AG04449 (cell line): ENCODE results near the gene BCKDK.
"Not testable (repeated sequence)": the region's sequence is repeated elsewhere in the genome, so short reads cannot be mapped to it uniquely, and the experiment has no call there.

Experiments used
- CTCF ChIA-PET: fragments of 350-600 bp; formaldehyde crosslinking; extraction: SDS; loops from one replicate; lab custom pipeline; 2021; ENCODE audit warnings: antibody characterized with exemption; lab: Yijun Ruan, JAX
- POLR2A ChIA-PET: fragments of 400-600, 350-600 bp; formaldehyde crosslinking; extraction: SDS; loops from one replicate; lab custom pipeline; 2020; ENCODE audit warnings: antibody characterized with exemption, inconsistent platforms; lab: Yijun Ruan, JAX
- DNase-seq: peaks from one replicate; pipeline ENCODE4 v3.0.0-alpha.2; 2010; ENCODE audit warnings: low read depth, low spot score
- H3K4me3 ChIP-seq: 2 replicates; pipeline ENCODE4 v1.5.1; 2011; ENCODE audit warnings: low read depth, mild to moderate bottlenecking, control low read depth, low read length
- CTCF ChIP-seq: IDR thresholded peaks from one replicate; pipeline ENCODE4 v1.5.1; 2011; ENCODE audit warnings: mild to moderate bottlenecking, moderate library complexity, low read length, control low read depth, inconsistent platforms; ENCODE audit not compliant: insufficient read depth; ENCODE audit errors: missing control alignments

The BCKDK gene

GRCh38 chr16:31093132-31093703 lies 15.0 kb upstream of the BCKDK start:
- POLR2A ChIA-PET = interaction anchor here (1.0 to 2.2 kb wide), 3 partner anchors 11 to 48 kb away, joined by 3 to 15 read pairs (median 3); partner anchors contain the start of genes ZNF646 and ZNF668
- CTCF ChIA-PET = interaction anchor here (1.1 to 14.7 kb wide), 7 partner anchors 9 to 352 kb away, joined by 3 to 141 read pairs (median 3); partner anchors contain the start of genes HSD3B7, ZNF646 and ZNF668
- DNase-seq = no peak
- TF ChIP-seq CTCF = no peak
- peak overlapping the region; percentile 95 for H3K4me3 ChIP-seq

DNA sequence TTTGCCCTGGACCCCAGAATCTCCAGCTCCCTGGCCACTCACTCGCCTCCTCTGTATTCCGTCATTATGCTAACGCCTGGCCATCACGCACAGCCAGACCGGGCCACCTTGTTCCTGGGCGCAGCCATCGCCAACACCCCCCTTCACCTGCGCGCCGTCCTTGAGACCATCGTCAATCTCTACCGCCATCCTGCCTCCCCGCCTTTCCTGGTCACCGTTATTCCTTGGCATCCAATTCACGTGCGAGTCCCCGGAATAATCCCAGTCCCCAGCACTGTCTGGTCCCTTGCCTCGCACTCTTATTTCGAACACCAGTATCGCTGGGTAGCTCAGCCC lies 14.1 kb upstream of the BCKDK start:
- H3K4me3 ChIP-seq = peak overlapping the region; percentile 95
- TF ChIP-seq CTCF = no peak
- no peak for DNase-seq
- POLR2A ChIA-PET = interaction anchor here (1.2 kb wide), 2 partner anchors 24 to 86 kb away, joined by 4 to 6 read pairs; partner anchors contain the start of genes FUS and KAT8
- CTCF ChIA-PET = interaction anchor here (1.3 to 14.7 kb wide), 6 partner anchors 8 to 141 kb away, joined by 3 to 141 read pairs (median 8); partner anchors contain the start of genes HSD3B7, ZNF646 and ZNF668

GRCh38 chr16:31094424-31095120 lies 13.6 kb upstream of the BCKDK start, which contains the start of gene VKORC1:
VKORC1 (minus strand) TSS chr16:31094797; CDS start chr16:31094729, 68 bp downstream.
- DNase-seq = peak; percentile 78
- POLR2A ChIA-PET = interaction anchor here (1.2 kb wide), 2 partner anchors 23 to 86 kb away, joined by 4 to 6 read pairs; partner anchors contain the start of genes FUS and KAT8
- H3K4me3 ChIP-seq = peak within 1 kb of the TSS; percentile 95
- CTCF ChIA-PET = interaction anchor here (1.4 to 14.7 kb wide), 6 partner anchors 10 to 141 kb away, joined by 3 to 141 read pairs (median 13); partner anchors contain the start of genes BCKDK, HSD3B7, ZNF646 and ZNF668
- no peak for TF ChIP-seq CTCF

DNA sequence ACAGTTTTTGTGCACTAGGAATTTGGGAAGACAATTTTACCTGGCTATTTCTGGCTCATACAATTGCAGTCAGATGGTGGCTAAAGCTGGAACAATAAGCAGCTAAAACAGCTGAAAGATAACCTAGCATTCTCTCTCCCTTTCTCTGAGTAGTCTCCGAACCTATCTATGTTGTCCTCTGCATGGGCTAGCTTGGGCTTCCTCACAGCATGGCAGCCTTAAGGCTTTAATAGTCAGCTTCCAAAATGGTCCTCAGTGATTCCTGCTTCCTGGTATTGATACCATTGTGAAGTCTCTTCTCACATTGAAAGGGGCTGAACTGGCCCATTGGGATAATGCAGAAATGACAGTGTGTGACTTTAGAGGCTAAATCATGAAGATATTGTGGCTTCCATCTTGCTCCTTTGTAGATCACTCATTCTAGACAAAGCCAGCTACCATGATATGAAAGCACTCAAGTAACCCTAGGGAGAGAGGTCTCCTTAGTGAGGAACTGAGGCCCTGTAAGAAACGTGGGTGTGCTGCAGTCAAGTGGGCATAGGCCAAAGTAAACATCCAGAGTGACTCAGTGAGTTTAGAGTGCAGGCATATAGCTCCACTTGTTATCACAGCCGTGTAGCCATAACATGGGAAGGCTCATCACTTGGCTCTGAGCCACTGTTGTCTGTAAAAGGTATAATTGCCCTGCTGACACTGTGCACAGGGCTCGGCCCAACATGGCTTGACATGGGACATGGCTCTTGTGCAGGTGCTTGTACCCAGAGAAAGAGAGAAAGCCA lies 8.1 kb upstream of the BCKDK start:
- ChIA-PET POLR2A (interaction anchor here (0.7 to 2.7 kb wide), 4 partner anchors 15 to 322 kb away, joined by 4 to 6 read pairs (median 5); partner anchors contain the start of genes FUS and KAT8), CTCF (interaction anchor here (0.9 to 14.7 kb wide), 5 partner anchors 11 to 146 kb away, joined by 3 to 141 read pairs (median 11); partner anchors contain the start of genes HSD3B7 and PRSS53)
- no peak for TF ChIP-seq CTCF
- no peak for DNase-seq
- H3K4me3 ChIP-seq = no peak overlapping the region

DNA sequence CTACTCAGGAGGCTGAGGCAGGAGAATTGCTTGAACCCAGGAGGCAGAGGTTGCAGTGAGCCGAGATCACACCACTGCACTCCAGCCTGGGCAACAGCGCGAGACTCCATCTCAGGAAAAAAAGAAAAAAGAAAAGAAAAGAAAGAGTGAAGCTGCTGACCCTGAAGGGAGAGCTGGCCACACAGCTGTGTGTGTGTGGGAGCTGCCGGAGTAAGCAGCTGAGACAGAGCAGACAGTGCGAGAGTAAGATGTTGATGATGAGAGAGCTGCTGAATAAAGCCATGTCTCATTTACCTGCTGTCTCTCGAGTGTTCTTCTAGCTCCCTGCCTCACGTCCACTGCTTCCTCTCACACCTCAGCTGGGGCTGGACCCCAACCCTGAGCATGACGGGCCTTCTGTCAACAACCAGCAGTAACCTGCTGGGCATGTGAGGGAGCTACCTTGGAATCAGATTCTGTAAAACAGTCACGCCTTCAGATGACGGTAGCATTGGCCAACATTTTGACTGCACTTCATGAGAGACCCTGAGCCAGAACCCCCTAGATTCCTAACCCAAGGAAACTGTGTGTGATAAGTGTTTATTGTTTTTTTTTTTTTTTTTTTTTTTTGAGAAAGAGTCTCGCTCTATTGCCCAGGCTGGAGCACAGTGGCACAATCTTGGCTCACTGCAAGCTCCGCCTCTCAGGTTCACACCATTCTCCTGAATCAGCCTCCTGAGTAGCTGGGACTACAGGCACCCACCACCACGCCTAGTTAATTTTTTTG lies 7.1 kb upstream of the BCKDK start:
- H3K4me3 ChIP-seq, DNase-seq: not testable (repeated sequence)
- POLR2A ChIA-PET = interaction anchor here (1.1 to 2.7 kb wide), 3 partner anchors 14 to 79 kb away, joined by 4 to 6 read pairs (median 6); partner anchors contain the start of genes FUS and KAT8
- CTCF ChIA-PET = interaction anchor here (1.6 to 14.7 kb wide), 4 partner anchors 12 to 147 kb away, joined by 3 to 141 read pairs (median 12); partner anchors contain the start of genes HSD3B7 and PRSS53

DNA sequence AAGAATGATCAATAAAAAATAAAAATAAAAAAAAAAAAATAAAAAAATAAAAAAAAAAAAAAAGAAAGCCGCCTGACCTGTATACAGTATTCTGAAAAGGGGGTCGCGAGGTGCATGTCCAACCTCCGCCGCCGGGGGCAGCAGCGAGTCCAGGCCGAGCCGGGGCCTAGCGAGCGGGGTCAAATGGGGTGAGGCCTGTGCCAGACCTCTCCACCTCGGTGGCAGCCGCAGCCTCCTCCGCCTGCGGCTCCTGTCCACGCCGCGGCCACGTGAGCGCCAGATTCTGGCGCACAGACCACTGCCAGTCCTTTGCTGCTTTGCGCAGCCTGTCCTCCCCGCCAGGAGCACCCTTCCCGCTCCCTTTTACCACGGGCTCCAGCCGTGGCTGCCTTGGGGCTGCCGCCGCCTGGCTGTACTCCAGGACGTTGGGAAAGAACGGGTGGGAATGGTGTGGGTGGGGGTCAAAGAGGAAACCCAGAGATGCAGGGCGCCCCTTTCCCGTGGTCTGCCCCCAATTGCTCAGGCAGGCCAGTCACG lies 2.4 kb upstream of the BCKDK start:
- H3K4me3 ChIP-seq = no peak overlapping the region
- ChIA-PET CTCF (no interaction called here), POLR2A (no interaction called here)
- peak; percentile 88 for TF ChIP-seq CTCF
- DNase-seq = no peak
